GM23248 (cell line): ENCODE results near the gene RBKS. TPM values are rescaled to one million over a fixed set of nuclear protein-coding genes. Genes with fewer than 3 reads are reported as not detected.

Source experiments
- DNase-seq: peaks from one replicate; pipeline ENCODE4 v3.0.0-alpha.2; 2015
- H2AFZ ChIP-seq: fragments of 200-600 bp; sonication (generic); 2 replicates; pipeline ENCODE4 v1.6.1; 2016; ENCODE audit warnings: antibody characterized with exemption
- H3F3A ChIP-seq: fragments of 200-600 bp; sonication (generic); 2 replicates; pipeline ENCODE4 v1.6.1; 2016; ENCODE audit warnings: mild to moderate bottlenecking, antibody characterized with exemption, mixed run types; ENCODE audit not compliant: insufficient read depth
- H3K27ac ChIP-seq: fragments of 200-600 bp; sonication (generic); 2 replicates; pipeline ENCODE4 v1.5.1; 2016; ENCODE audit warnings: mild to moderate bottlenecking
- H3K27me3 ChIP-seq: fragments of 200-600 bp; sonication (generic); replicated peaks from 2 replicates; pipeline ENCODE4 v1.6.1; 2016; ENCODE audit warnings: mild to moderate bottlenecking; ENCODE audit not compliant: insufficient read depth
- H3K36me3 ChIP-seq: fragments of 200-600 bp; sonication (generic); 2 replicates; pipeline ENCODE4 v1.6.1; 2016; ENCODE audit warnings: low read depth, mild to moderate bottlenecking
- H3K4me1 ChIP-seq: fragments of 200-600 bp; sonication (generic); 2 replicates; pipeline ENCODE4 v1.6.1; 2016; ENCODE audit warnings: mild to moderate bottlenecking; ENCODE audit not compliant: insufficient read depth
- H3K4me2 ChIP-seq: fragments of 200-600 bp; sonication (generic); one replicate; pipeline ENCODE4 v1.6.1; 2016; ENCODE audit warnings: mild to moderate bottlenecking; ENCODE audit not compliant: unreplicated experiment
- H3K4me3 ChIP-seq: fragments of 200-600 bp; sonication (generic); 2 replicates; pipeline ENCODE4 v1.5.1; 2016; ENCODE audit warnings: mild to moderate bottlenecking
- H3K79me2 ChIP-seq: fragments of 200-600 bp; sonication (generic); 2 replicates; pipeline ENCODE4 v1.6.1; 2016; ENCODE audit warnings: mild to moderate bottlenecking; ENCODE audit not compliant: insufficient read depth
- H3K9ac ChIP-seq: fragments of 200-600 bp; sonication (generic); 2 replicates; pipeline ENCODE4 v1.6.1; 2016; ENCODE audit warnings: mild to moderate bottlenecking
- H3K9me2 ChIP-seq: fragments of 200-600 bp; sonication (generic); 2 replicates; pipeline ENCODE4 v1.6.1; 2016; ENCODE audit warnings: mixed run types, mild to moderate bottlenecking, moderate library complexity; ENCODE audit not compliant: insufficient read depth
- H3K9me3 ChIP-seq: fragments of 200-600 bp; sonication (generic); one replicate; pipeline ENCODE4 v1.6.1; 2017; ENCODE audit warnings: low read depth
- H4K20me1 ChIP-seq: fragments of 200-600 bp; sonication (generic); 2 replicates; pipeline ENCODE4 v1.6.0; 2016; ENCODE audit not compliant: insufficient read depth
- EZH2 ChIP-seq: fragments of 200-600 bp; sonication (generic); IDR thresholded peaks from 2 replicates; pipeline ENCODE4 v1.6.1; 2018; ENCODE audit warnings: antibody characterized with exemption, mild to moderate bottlenecking; ENCODE audit not compliant: insufficient read depth, poor library complexity, severe bottlenecking
- EZH2phosphoT487 ChIP-seq: fragments of 200-600 bp; sonication (generic); IDR thresholded peaks from 2 replicates; pipeline ENCODE4 v1.6.1; 2018; ENCODE audit warnings: antibody characterized with exemption, moderate library complexity, mild to moderate bottlenecking, low read depth; ENCODE audit not compliant: insufficient read depth
- WGBS, 2 experiments: methylation state at CpG; one replicate each; pipeline ENCODE4 v1.1.6; 2015 to 2017; ENCODE audit warnings: low lambda C conversion rate in 2 of 2, low coverage in 1 of 2; ENCODE audit errors: missing lambda C conversion rate in 2 of 2; 5-methylcytosine and 5-hydroxymethylcytosine counted together
- in situ Hi-C: fragments of 300-500 bp; cut with MboI; formaldehyde crosslinking; loops from 2 replicates; pipeline ENCODE4 v1.15.0; 2020
- polyA plus RNA-seq: library from polyadenylated mRNA; unstranded; fragments of >200 nt; fragmentation: Nextera tagmentation; extraction: Ambion mirVana; gene quantifications from 2 replicates; pipeline ENCODE4 v1.2.1, GENCODE V29; 2016
- total RNA-seq: library from RNA; depleted of rRNA; stranded (reverse); fragments of >200 nt; shearing (Covaris generic); gene quantifications from 2 replicates; pipeline ENCODE4 v1.2.3, GENCODE V29; 2014; rRNA removed

The RBKS gene
- total RNA-seq (2.8 and 3.0 TPM in 2 replicates), polyA plus RNA-seq (3.6 and 4.0 TPM in 2 replicates)

- Histone ChIP-seq H3K27ac (peak within 1 kb of the TSS; percentile 75), H3K4me3 (peak within 1 kb of the TSS; percentile 82), H3K9ac (peak within 1 kb of the TSS; percentile 87), H4K20me1 (no peaks in the 10 kb centered on the region), H3K9me2 (no peaks in the 10 kb centered on the region), H3K4me1 (peaks cover 43% of the 10 kb centered on the region), H3K27me3 (no peaks in the 10 kb centered on the region), H3F3A (peaks cover 41% of the 10 kb centered on the region), H3K79me2 (peaks cover 40% of the 10 kb centered on the region), H3K4me2 (peak within 1 kb of the TSS; percentile 83), H3K36me3 (no peaks in the 10 kb centered on the region; the same call in 1 of the 2 replicates), H3K9me3 (no peaks in the 10 kb centered on the region), H2AFZ (peak within 1 kb of the TSS; percentile 92)
- WGBS, 2 experiments = 1% methylated on average over 51 to 77 of the region's 79 CpGs
- TF ChIP-seq EZH2phosphoT487 (no peak), EZH2 (no peak)
- DNase-seq = peak; percentile 93
- in situ Hi-C loops = no loop called here
Observed at GRCh38 chr2:27890146-27890923, at the start of gene RBKS, which contains the start of gene BABAM2. Gene RBKS, minus strand, starts transcription at chr2:27890387. Its CDS starts 42 bp downstream, at chr2:27890345. Gene BABAM2, plus strand, starts transcription at chr2:27890729. Its CDS starts 3,828 bp downstream, at chr2:27894557.

GRCh38 chr2:27935026-27935425, 44.8 kb upstream of the RBKS start:
- no peak overlapping the region for H3K4me3 ChIP-seq
- H4K20me1 ChIP-seq = no peaks in the 10 kb centered on the region
- H3F3A ChIP-seq = no peaks in the 10 kb centered on the region
- no peaks in the 10 kb centered on the region for H3K9me3 ChIP-seq
- no peaks in the 10 kb centered on the region for H3K9me2 ChIP-seq
- H3K4me1 ChIP-seq = peaks cover 11% of the 10 kb centered on the region; the same call in 1 of the 2 replicates
- no peak overlapping the region for H3K4me2 ChIP-seq
- in situ Hi-C loops = no loop called here
- DNase-seq = no peak
- no peak overlapping the region for H3K27ac ChIP-seq
- WGBS, 2 experiments = 72 to 74% methylated on average over 3 of the region's 3 CpGs
- no peaks in the 10 kb centered on the region for H3K27me3 ChIP-seq
- no peak overlapping the region for H3K9ac ChIP-seq
- TF ChIP-seq EZH2 = no peak
- no peak for TF ChIP-seq EZH2phosphoT487
- no peak overlapping the region for H2AFZ ChIP-seq
- no peaks in the 10 kb centered on the region for H3K79me2 ChIP-seq
- 0 out of 2 replicates have a peak, but pooled peaks cover 5% of the 10 kb centered on the region for H3K36me3 ChIP-seq

DNA sequence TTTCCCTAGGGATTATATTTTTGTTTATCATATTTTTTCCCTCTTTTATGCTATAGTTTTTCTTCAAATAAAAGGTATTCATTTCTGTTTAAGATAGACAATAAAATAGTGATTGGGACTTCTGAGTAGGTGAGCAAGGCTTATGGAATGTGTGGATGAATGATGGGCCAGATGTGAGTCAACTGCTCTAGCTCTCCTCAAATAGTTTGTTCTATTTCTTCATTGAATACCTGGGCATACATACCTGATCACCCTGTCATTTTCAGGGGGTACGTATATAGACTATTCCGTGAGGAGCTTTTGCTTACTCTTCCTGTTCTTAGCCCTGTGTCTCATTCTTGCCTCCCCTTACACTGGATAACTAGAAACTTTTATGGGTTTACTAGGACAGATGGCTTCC, 42.2 kb upstream of the RBKS start:
- TF ChIP-seq EZH2 = no peak
- no peak for TF ChIP-seq EZH2phosphoT487
- H4K20me1 ChIP-seq = no peaks in the 10 kb centered on the region
- no peak overlapping the region for H3K9ac ChIP-seq
- H3K9me3 ChIP-seq = no peaks in the 10 kb centered on the region
- H3K79me2 ChIP-seq = no peaks in the 10 kb centered on the region
- no peaks in the 10 kb centered on the region for H3K27me3 ChIP-seq
- H2AFZ ChIP-seq = no peak overlapping the region
- in situ Hi-C loops = no loop called here
- H3K4me1 ChIP-seq = peaks cover 11% of the 10 kb centered on the region; the same call in 1 of the 2 replicates
- peak; percentile 57 for DNase-seq
- no peak overlapping the region for H3K27ac ChIP-seq
- 76 to 91% methylated on average over 2 of the region's 2 CpGs for WGBS, 2 experiments
- H3F3A ChIP-seq = no peaks in the 10 kb centered on the region
- H3K36me3 ChIP-seq = 0 out of 2 replicates have a peak, but pooled peaks cover 5% of the 10 kb centered on the region
- H3K4me2 ChIP-seq = no peak overlapping the region
- no peaks in the 10 kb centered on the region for H3K9me2 ChIP-seq
- H3K4me3 ChIP-seq = no peak overlapping the region

GRCh38 chr2:27931361-27931950, 41.3 kb upstream of the RBKS start:
- TF ChIP-seq EZH2 = no peak
- TF ChIP-seq EZH2phosphoT487 = no peak
- H3K4me1 ChIP-seq = peaks cover 11% of the 10 kb centered on the region; the same call in 1 of the 2 replicates
- H2AFZ ChIP-seq = no peak overlapping the region
- no peaks in the 10 kb centered on the region for H4K20me1 ChIP-seq
- WGBS, 2 experiments = 93 to 96% methylated on average over 4 of the region's 4 CpGs
- H3K9ac ChIP-seq = no peak overlapping the region
- no peak for DNase-seq
- H3K79me2 ChIP-seq = no peaks in the 10 kb centered on the region
- H3K36me3 ChIP-seq = 0 out of 2 replicates have a peak, but pooled peaks cover 5% of the 10 kb centered on the region
- no peak overlapping the region for H3K4me2 ChIP-seq
- no peaks in the 10 kb centered on the region for H3K27me3 ChIP-seq
- in situ Hi-C loops = no loop called here
- H3K4me3 ChIP-seq = no peak overlapping the region
- no peak overlapping the region for H3K27ac ChIP-seq
- no peaks in the 10 kb centered on the region for H3K9me3 ChIP-seq
- no peaks in the 10 kb centered on the region for H3K9me2 ChIP-seq
- no peaks in the 10 kb centered on the region for H3F3A ChIP-seq
